ENCODE data around the gene TNFRSF25.

Gene TNFRSF25

GRCh38 chr1:6486433-6487011 is 20.5 kb upstream of the TNFRSF25 start:
- DNase-seq, result peak; percentile 81

GRCh38 chr1:6485168-6486101 is 19.5 kb upstream of the TNFRSF25 start:
- DNase-seq, result no peak

GRCh38 chr1:6484826-6485167 is 18.8 kb upstream of the TNFRSF25 start:
- DNase-seq, result no peak

DNA sequence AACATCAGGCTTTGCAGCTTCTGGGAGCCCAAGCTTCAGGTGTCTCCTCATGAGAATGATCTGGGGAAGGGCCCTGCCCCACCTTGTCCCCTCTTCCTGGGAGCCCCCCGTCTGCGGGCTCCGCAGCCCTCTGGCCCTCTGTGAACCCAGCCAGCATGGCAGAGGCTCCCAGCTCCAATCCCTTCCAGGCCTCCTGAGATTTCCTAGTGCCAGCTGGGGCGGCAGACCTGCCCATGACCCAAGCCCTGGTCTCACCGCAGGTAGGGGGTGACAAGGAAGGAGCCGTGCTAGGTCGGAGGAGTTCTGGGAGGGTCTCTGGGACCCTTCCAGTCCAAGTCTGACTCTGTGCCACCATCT is 17.8 kb upstream of the TNFRSF25 start:
- DNase-seq, result no peak

DNA sequence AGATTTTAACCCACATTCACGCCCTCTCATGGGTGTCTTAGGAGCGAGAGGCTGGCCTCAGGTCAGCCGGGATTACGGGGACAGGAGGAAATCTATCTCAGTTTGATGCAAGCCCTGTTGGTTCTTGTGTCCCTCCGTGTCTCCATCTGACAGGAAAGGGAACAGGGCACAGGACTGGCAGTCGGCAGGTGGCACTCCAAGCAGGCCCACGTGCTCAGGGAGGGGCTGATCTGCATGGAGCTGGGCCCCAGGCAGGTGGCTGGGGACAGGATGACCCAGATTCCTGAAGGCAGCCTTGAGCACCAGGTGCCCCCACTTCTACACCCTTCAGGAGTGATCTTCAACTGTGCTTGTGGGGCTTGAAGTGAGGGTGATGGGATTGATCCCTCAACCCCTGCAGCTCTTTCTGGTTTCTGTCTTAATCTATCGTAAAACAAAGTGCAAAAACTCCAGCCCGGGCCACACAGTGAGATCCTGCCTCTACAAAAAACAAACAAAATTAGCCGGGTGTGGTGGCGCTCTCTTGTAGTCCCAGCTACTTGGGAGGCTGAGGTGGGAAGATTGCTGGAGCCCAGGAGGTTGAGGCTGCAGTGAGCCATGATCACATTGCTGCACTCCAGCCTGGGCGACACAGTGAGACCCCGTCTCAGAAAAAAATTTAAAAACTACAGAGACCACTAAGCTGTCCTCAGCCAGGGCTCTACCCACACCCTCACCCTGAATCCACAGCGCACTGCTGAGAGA is 17.2 kb upstream of the TNFRSF25 start:
- DNase-seq, result no peak

- DNase-seq, result no peak
These were observed 15.8 kb upstream of the TNFRSF25 start for GRCh38 chr1:6481820-6482219.

DNA sequence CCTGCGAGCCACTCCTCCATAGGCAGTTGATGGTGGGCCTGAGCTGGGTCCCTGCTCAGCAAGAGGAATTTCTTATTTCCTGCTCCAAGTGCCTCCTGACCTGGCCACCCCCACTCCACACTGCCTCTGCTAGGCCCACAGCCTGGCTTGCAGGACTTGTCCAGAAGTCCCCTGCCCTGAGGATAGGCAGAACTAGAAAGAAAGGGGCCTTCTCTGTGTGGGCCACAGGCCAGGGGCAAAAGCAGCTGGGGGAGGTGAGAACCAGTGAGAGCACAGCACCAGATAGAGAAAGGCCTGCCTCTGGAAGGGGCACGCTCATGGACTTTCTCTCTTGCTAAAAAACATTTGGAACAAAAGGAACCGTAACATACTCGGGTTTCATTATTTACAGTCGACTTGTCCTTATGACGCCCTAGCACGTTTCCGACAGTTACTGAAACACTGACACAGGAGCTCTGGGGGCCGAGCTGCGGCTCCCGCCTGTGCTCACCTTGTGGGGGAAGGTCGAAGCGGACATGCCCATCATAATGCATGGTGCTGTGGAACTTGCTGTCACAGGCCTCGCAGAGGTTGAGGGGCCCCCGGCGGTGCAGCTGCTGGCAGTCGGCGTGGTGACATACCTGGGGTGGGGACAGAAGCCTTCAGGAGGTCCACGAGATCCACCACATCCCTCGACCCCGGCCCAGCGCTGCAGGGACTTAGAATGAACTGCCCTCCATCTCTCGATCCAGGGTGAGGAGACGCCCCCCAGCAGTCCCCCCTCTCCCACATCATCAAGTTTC is 11.3 kb upstream of the TNFRSF25 start:
- DNase-seq, result no peak

DNA sequence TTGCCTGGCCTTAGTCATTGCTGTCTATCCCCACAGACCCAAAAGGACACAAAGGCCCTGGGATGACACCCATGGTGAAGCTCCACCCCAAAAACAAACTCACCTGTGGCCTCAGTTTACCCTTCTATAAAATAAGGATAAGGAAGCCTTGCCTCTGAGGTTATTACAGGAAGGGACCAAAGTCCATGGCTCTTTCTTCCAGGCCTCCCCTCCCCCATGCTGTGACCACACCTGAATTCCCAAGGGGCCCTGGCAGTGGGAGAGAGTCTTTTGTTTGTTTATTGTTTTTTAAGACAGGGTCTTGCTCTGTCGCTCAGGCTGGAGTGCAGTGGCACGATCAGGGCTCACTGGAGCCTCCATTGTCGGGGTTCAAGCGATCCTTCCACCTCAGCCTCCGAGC is 10.5 kb upstream of the TNFRSF25 start:
- no peak for DNase-seq

DNA sequence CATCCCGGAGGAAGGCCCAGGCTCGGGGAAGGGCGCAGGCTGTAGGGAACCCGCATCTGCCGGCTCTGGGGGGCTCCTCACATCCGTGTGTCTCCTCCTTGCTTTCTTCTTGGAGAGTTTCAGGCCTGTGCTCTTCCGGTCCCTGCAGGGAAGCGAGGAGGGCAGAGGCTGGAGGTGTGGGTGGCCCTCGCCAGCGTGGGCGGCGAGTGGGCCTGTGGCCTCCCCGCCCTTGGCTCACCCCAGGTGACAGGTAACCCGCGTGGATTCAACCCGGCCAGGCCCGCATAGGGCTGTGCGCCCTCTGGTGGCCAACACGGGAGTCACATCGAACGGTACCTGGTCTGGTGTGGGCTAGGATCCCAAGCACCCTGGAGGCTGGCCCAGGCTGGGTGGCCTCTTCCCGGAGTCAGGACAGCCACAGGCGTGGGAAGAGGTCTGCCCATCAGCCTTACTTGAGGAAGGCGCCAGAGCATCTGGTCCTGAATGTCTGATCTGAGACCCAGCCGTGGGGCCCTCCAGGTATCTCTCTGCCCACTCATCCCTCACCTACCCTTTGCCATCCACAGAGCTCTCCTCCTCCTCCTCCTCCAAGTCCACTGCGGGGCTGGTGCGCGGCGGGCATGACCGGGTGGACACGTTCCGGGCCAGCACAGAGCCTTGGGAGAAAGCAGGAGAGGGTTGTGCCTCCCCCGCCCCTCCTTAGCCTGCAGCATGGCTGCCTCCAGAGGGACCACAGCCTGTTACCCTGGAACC is 9.6 kb upstream of the TNFRSF25 start:
- DNase-seq, result peak; percentile 43

DNA sequence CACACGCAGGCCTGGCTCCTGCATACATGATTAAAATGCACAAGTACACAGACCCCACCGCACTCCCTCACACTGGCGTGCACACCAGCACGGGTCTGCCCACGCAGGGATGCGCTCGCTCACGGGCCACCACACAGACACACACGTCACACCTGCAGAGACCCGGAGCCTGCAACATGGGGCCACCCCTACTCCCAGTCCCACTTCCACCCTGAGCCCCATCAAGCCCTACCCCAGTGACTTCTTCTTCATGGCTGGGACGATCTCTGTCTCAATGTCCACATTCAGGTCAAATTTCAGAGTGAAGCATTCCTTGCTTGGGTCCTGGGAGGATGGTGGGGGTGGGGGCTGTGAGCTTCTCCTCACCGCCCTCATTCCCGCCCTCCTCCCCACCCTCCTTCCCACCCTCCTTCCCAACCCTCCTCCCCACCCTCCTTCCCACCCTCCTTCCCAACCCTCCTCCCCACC is 8.9 kb upstream of the TNFRSF25 start:
- no peak for DNase-seq

- peak; percentile 93 for DNase-seq
These were observed 8.2 kb upstream of the TNFRSF25 start for GRCh38 chr1:6473974-6474814.

DNA sequence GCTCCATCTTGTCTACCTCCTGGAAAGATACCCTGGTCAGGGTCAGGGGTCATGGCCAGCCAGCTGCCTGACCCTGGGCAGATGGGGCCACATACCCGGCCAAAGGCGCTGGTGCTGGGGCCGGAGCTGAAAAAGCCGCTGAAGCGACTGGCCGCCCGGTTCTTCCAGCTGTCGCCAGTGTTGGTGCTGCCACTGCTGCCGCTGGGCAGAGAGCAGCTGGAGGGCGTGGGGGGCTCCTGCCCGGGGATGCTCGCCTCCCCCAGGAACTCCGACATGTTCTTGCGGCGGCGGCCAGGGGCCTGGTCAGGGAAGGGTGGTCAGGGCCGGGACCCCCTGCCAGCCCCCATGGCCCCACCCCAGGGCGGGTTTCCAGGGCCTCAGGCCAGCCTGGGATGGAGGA is 7.2 kb upstream of the TNFRSF25 start:
- no peak for DNase-seq

- no peak for DNase-seq
These were observed 6.4 kb upstream of the TNFRSF25 start for GRCh38 chr1:6472391-6472790.

DNA sequence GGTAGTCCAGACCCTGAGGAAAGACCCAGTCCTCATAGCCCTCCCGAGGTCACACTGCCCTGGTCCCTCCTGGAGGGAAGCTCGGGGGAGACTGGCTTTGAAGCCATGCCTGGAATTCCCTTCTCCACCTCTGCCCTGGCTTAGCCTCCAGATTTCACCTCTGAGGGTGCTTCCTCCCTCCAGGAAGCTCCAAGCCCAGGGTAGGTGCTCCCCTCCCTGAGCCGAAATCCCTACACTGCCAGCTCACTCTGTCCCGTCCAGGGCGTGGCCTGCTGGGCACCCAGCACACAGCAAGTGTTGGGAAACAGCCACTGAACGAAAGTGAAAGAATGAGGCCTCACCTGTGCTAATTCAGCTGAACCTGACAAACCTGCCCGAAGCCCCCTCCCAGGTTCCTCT is 6.0 kb upstream of the TNFRSF25 start:
- DNase-seq, result no peak

GRCh38 chr1:6471086-6471969 is 5.4 kb upstream of the TNFRSF25 start:
- no peak for DNase-seq

DNA sequence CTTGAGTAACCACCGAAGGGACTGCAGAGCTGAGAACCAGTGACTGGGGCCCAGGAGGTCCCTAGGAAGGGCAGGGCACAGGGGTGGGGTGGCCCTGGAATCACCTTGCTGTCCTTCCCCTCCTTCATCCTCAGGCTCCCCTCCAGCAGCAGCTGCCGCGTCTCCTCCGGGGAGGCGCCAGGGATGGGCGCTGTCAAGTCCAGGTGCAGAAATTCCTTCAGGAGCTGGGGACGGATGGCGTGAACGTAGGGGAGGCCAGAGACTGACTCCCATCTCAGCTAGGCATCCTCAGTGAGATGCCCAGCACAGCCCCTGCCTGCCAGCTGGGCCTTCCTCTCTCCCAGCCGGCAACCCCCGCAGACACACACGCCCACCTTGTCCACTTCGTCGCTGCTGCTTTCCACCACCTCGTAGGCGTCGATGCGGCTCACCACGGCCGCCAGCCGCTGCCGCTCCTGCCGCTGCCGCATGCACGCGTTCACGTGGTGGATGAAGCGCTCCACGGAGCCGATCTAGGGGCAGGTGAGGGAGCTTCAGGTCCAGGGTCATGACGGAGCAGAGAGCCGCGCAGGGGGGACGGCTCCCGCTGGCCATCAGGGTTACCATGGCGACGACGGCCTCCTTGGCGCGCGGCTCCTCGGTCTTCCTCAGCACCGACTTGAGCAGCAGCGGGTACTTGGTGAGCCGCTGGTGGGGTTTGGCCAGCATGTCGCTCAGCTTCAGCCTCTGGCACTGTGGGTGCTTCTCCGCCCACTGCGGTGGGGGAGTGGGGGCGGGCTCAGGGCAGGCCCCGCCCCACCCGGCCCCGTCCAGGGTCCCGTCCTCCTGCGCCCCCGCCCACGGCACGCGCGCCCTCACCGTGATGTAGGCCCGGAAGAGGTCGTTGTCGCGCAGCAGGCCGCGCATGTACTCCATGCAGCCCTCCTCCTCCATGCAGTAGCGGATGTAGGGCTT is 4.4 kb upstream of the TNFRSF25 start:
- no peak for DNase-seq

GRCh38 chr1:6468729-6469461 is 2.9 kb upstream of the TNFRSF25 start:
- no peak for DNase-seq
